Natural killer cell treated with Interleukin-12 subunit alpha and Interleukin-12 subunit beta and Interleukin-15 and Interleukin-18, amount 100 ng/mL, for 72 hours (primary cell): Measurements from ENCODE around the gene TLX2. TPM values are rescaled to one million over a fixed set of nuclear protein-coding genes. Genes with fewer than 3 reads are reported as not detected.

Source experiments
- total RNA-seq, 2 donors: library from RNA; stranded (reverse); gene quantifications; one replicate each; pipeline ENCODE4 v1.2.3, GENCODE V29; 2022

TLX2 gene
- total RNA-seq, 2 donors from 2014 or later: 0.12 to 0.95 TPM

Other genes starting within 250 kb of the TLX2 start
- 1 to 10 TPM; 1.2 to 3.2 TPM for gene SLC4A5, start 171.0 kb upstream of the TLX2 start, total RNA-seq
- gene DCTN1, start 134.1 kb upstream of the TLX2 start, total RNA-seq: 100 to 1,000 TPM in 1 of 2 donors, 10 to 100 TPM in 1; 97.8 to 106 TPM
- 1 to 10 TPM; 1.7 to 2.2 TPM for gene C2orf81, start 92.8 kb upstream of the TLX2 start, total RNA-seq
- gene WDR54, start 92.7 kb upstream of the TLX2 start, total RNA-seq: 10 to 100 TPM; 41.8 to 44.9 TPM
- gene RTKN, start 72.5 kb upstream of the TLX2 start, total RNA-seq: 10 to 100 TPM in 1 of 2 donors, 1 to 10 TPM in 1; 4.6 to 11.6 TPM
- gene INO80B, start 59.4 kb upstream of the TLX2 start, total RNA-seq: 10 to 100 TPM; 42.3 to 45.6 TPM
- gene WBP1, start 56.0 kb upstream of the TLX2 start, total RNA-seq: 10 to 100 TPM; 28.6 to 48.0 TPM
- gene MOGS, start 49.1 kb upstream of the TLX2 start, total RNA-seq: 100 to 1,000 TPM in 1 of 2 donors, 10 to 100 TPM in 1; 97.9 to 111 TPM
- gene MRPL53, start 41.8 kb upstream of the TLX2 start, total RNA-seq: 100 to 1,000 TPM in 1 of 2 donors, 10 to 100 TPM in 1; 94.5 to 111 TPM
- gene CCDC142, start 31.5 kb upstream of the TLX2 start, total RNA-seq: 10 to 100 TPM; 31.8 to 46.5 TPM
- gene TTC31, start 31.4 kb upstream of the TLX2 start, total RNA-seq: 10 to 100 TPM; 42.8 to 49.0 TPM
- gene LBX2, start 14.8 kb upstream of the TLX2 start, total RNA-seq: 1 to 10 TPM; 1.3 to 1.5 TPM
- 10 to 100 TPM; 31.3 to 41.3 TPM for gene PCGF1, start 6.8 kb upstream of the TLX2 start, total RNA-seq
- gene DQX1, start 11.8 kb downstream of the TLX2 start, total RNA-seq: 1 to 10 TPM in 1 of 2 donors, under 1 TPM in 1; 0.55 to 1.0 TPM
- gene AUP1, start 15.3 kb downstream of the TLX2 start, total RNA-seq: 100 to 1,000 TPM; 190 to 233 TPM
- gene HTRA2, start 15.5 kb downstream of the TLX2 start, total RNA-seq: 100 to 1,000 TPM in 1 of 2 donors, 10 to 100 TPM in 1; 93.1 to 100 TPM
- gene LOXL3, start 39.5 kb downstream of the TLX2 start, total RNA-seq: 1 to 10 TPM; 1.2 to 2.7 TPM
- gene DOK1, start 40.3 kb downstream of the TLX2 start, total RNA-seq: 10 to 100 TPM; 27.4 to 34.4 TPM
- gene M1AP, start 133.9 kb downstream of the TLX2 start, total RNA-seq: not detected
- gene SEMA4F, start 139.8 kb downstream of the TLX2 start, total RNA-seq: 1 to 10 TPM; 2.0 to 5.3 TPM